ENCODE measurements around the gene RASGEF1C. TPM values are rescaled to one million over a fixed set of nuclear protein-coding genes. Genes with fewer than 3 reads are reported as not detected.

Gene RASGEF1C
- total and polyA plus RNA-seq, 2 experiments from 2014 or later: 0.40 to 0.42 TPM

GRCh38 chr5:180074462-180074861 lies 134.5 kb downstream of the RASGEF1C start:
- Mint-ChIP-seq H3K27ac (no peak overlapping the region), H3K36me3 (ENCODE audit: low read depth) (peaks cover 31% of the 10 kb centered on the region)
- peaks cover 17% of the 10 kb centered on the region for H3K79me2 ChIP-seq (replicated peaks; ENCODE audit: insufficient read depth)

GRCh38 chr5:180072556-180072955 lies 136.5 kb downstream of the RASGEF1C start:
- Mint-ChIP-seq H3K4me1 (peaks cover 28% of the 10 kb centered on the region), H3K9me3 (peaks cover 23% of the 10 kb centered on the region), H3K36me3 (ENCODE audit: low read depth) (peaks cover 17% of the 10 kb centered on the region), H3K27me3 (ENCODE audit: insufficient read depth, low read depth, poor library complexity) (peaks cover 29% of the 10 kb centered on the region), H3K4me3 (peak overlapping the region; percentile 59), H3K27ac (no peak overlapping the region)
- no peak for ATAC-seq
- no peak overlapping the region for H3K4me2 ChIP-seq
- H3K27ac ChIP-seq (ENCODE audit: low read depth): no peak overlapping the region
- TF ChIP-seq EZH2 (IDR thresholded peaks at IDR 0.05; ENCODE audit: low read depth, unreplicated experiment): no peak
- TF ChIP-seq CREB1 (CRISPR knock-in tag; IDR thresholded peaks at IDR 0.05; ENCODE audit: low read depth): no peak
- no peak for TF ChIP-seq JUNB (IDR thresholded peaks at IDR 0.05; ENCODE audit: unreplicated experiment)
- peaks cover 30% of the 10 kb centered on the region for H3K4me1 ChIP-seq (ENCODE audit: insufficient read depth)
- H3K4me3 ChIP-seq: no peak overlapping the region
- no peaks in the 10 kb centered on the region for H3K36me3 ChIP-seq (ENCODE audit: insufficient read depth)
- peaks cover 35% of the 10 kb centered on the region for H3K27me3 ChIP-seq (ENCODE audit: insufficient read depth)
- no peaks in the 10 kb centered on the region for H3F3A ChIP-seq (replicated peaks; ENCODE audit: low read depth)
- H2AFZ ChIP-seq: no peak overlapping the region
- no peaks in the 10 kb centered on the region for H3K9me2 ChIP-seq (ENCODE audit: insufficient read depth)
- H3K79me2 ChIP-seq (replicated peaks; ENCODE audit: insufficient read depth): peaks cover 36% of the 10 kb centered on the region
- peak; percentile 42 for DNase-seq (ENCODE audit: low spot score)
- H4K20me1 ChIP-seq (replicated peaks; ENCODE audit: insufficient read depth): peaks cover 14% of the 10 kb centered on the region

More at GRCh38 chr5:180074462-180074861, 134.5 kb downstream of the RASGEF1C start:
- Histone ChIP-seq H3K4me1 (ENCODE audit: insufficient read depth) (peaks cover 11% of the 10 kb centered on the region), H3K4me3 (no peak overlapping the region), H3K36me3 (ENCODE audit: insufficient read depth) (no peaks in the 10 kb centered on the region; the same call in 1 of the 2 replicates), H3K27me3 (ENCODE audit: insufficient read depth) (peaks cover 35% of the 10 kb centered on the region), H3K4me2 (no peak overlapping the region), H4K20me1 (replicated peaks; ENCODE audit: insufficient read depth) (0 out of 2 replicates have a peak, but pooled peaks cover 5% of the 10 kb centered on the region), H3K27ac (ENCODE audit: low read depth) (no peak overlapping the region), H3K9me2 (ENCODE audit: insufficient read depth) (no peaks in the 10 kb centered on the region), H3F3A (replicated peaks; ENCODE audit: low read depth) (no peaks in the 10 kb centered on the region), H2AFZ (no peak overlapping the region)
- DNase-seq (ENCODE audit: low spot score) (no peak), ATAC-seq (no peak)
- Mint-ChIP-seq H3K9me3 (peaks cover 41% of the 10 kb centered on the region), H3K4me3 (no peak overlapping the region), H3K27me3 (ENCODE audit: insufficient read depth, low read depth, poor library complexity) (peaks cover 35% of the 10 kb centered on the region), H3K4me1 (peaks cover 13% of the 10 kb centered on the region)
- TF ChIP-seq ZNF114 (CRISPR knock-in tag; IDR thresholded peaks at IDR 0.05) (no peak), JUNB (IDR thresholded peaks at IDR 0.05; ENCODE audit: unreplicated experiment) (no peak), ETS1 (IDR thresholded peaks at IDR 0.05) (no peak)

GRCh38 chr5:180072256-180072548 lies 136.8 kb downstream of the RASGEF1C start:
- H3K79me2 ChIP-seq (replicated peaks; ENCODE audit: insufficient read depth): peaks cover 40% of the 10 kb centered on the region
- H3K4me1 Mint-ChIP-seq: peaks cover 32% of the 10 kb centered on the region
- peaks cover 18% of the 10 kb centered on the region for H4K20me1 ChIP-seq (replicated peaks; ENCODE audit: insufficient read depth)
- H3K36me3 Mint-ChIP-seq (ENCODE audit: low read depth): peaks cover 17% of the 10 kb centered on the region
- peaks cover 29% of the 10 kb centered on the region for H3K27me3 Mint-ChIP-seq (ENCODE audit: insufficient read depth, low read depth, poor library complexity)
- DNase-seq (ENCODE audit: low spot score): no peak
- no peaks in the 10 kb centered on the region for H3F3A ChIP-seq (replicated peaks; ENCODE audit: low read depth)
- peaks cover 22% of the 10 kb centered on the region for H3K9me3 Mint-ChIP-seq
- TF ChIP-seq ZNF114 (CRISPR knock-in tag; IDR thresholded peaks at IDR 0.05): peak; percentile 85
- TF ChIP-seq EZH2 (IDR thresholded peaks at IDR 0.05; ENCODE audit: low read depth, unreplicated experiment): no peak
- peak overlapping the region; percentile 91 for H3K4me3 ChIP-seq
- H3K4me3 Mint-ChIP-seq: peak overlapping the region; percentile 55
- ATAC-seq: no peak
- H3K9me2 ChIP-seq (ENCODE audit: insufficient read depth): no peaks in the 10 kb centered on the region
- H3K36me3 ChIP-seq (ENCODE audit: insufficient read depth): no peaks in the 10 kb centered on the region
- H3K4me1 ChIP-seq (ENCODE audit: insufficient read depth): peaks cover 34% of the 10 kb centered on the region
- H3K4me2 ChIP-seq: 0 out of 2 replicates have a peak overlapping the region, but pooled peaks have one; percentile 73
- peaks cover 35% of the 10 kb centered on the region for H3K27me3 ChIP-seq (ENCODE audit: insufficient read depth)
- no peak overlapping the region for H2AFZ ChIP-seq
- no peak overlapping the region for H3K27ac Mint-ChIP-seq
- no peak overlapping the region for H3K27ac ChIP-seq (ENCODE audit: low read depth)

Measured in GM23338 (cell line).